HepG2 (cell line): ENCODE measurements around the gene ERCC6L2. TPM values are rescaled to one million over a fixed set of nuclear protein-coding genes. Genes with fewer than 3 reads are reported as not detected.
A peak's percentile ranks its signal among the peaks of the same experiment; 100 is the strongest.

ENCODE experiments used
- ARID3A ChIP-seq: IDR thresholded peaks from 2 replicates; pipeline ENCODE4 v1.6.1; 2012; ENCODE audit warnings: low read depth, low read length, improper control_type of control experiment
- ARID5B ChIP-seq: IDR thresholded peaks from 2 replicates; pipeline ENCODE4 v1.4.0; 2020; ENCODE audit warnings: mild to moderate bottlenecking, missing genetic modification reagents
- CC2D1A ChIP-seq: sonication (generic); formaldehyde crosslinking; IDR thresholded peaks from 2 replicates; pipeline ENCODE4 v1.8.1; 2023; ENCODE audit warnings: mild to moderate bottlenecking, missing genetic modification reagents
- CHD2 ChIP-seq: IDR thresholded peaks from 2 replicates; pipeline ENCODE4 v1.6.1; 2011; ENCODE audit warnings: low read depth, low read length, improper control_type of control experiment
- CREM ChIP-seq, 2 experiments: sonication (generic) in 1 of 2; formaldehyde crosslinking in 1 of 2; IDR thresholded peaks; 2 replicates each; pipeline versions ENCODE4 v1.4.0 to v1.6.1; 2016 to 2020; ENCODE audit warnings: antibody characterized with exemption in 1 of 2, mild to moderate bottlenecking in 1 of 2, missing genetic modification reagents in 1 of 2
- FOXJ3 ChIP-seq: sonication (generic); formaldehyde crosslinking; IDR thresholded peaks from 2 replicates; pipeline ENCODE4 v1.4.0; 2020; ENCODE audit warnings: missing genetic modification reagents, mild to moderate bottlenecking, borderline replicate concordance
- GATAD1 ChIP-seq: IDR thresholded peaks from 2 replicates; pipeline ENCODE4 v1.6.1; 2016; ENCODE audit warnings: missing genetic modification reagents, missing compliant biosample characterization
- IKZF4 ChIP-seq: sonication (generic); formaldehyde crosslinking; IDR thresholded peaks from 2 replicates; pipeline ENCODE4 v1.5.1; 2020; ENCODE audit warnings: borderline replicate concordance, mild to moderate bottlenecking, low read depth, missing genetic modification reagents; ENCODE audit errors: not compliant biosample characterization
- JARID2 ChIP-seq: sonication (generic); formaldehyde crosslinking; IDR thresholded peaks from 2 replicates; pipeline ENCODE4 v1.8.1; 2023; ENCODE audit warnings: missing genetic modification reagents, inconsistent platforms; ENCODE audit not compliant: insufficient replicate concordance
- NR3C1 ChIP-seq: sonication (generic); formaldehyde crosslinking; IDR thresholded peaks from 2 replicates; pipeline ENCODE4 v1.4.0; 2020; ENCODE audit warnings: missing genetic modification reagents
- TFDP2 ChIP-seq: sonication (generic); formaldehyde crosslinking; IDR thresholded peaks from 2 replicates; pipeline ENCODE4 v1.4.0; 2020; ENCODE audit warnings: missing genetic modification reagents
- TOE1 ChIP-seq: sonication (generic); formaldehyde crosslinking; IDR thresholded peaks from 2 replicates; pipeline ENCODE4 v1.4.0; 2020; ENCODE audit warnings: mild to moderate bottlenecking, missing genetic modification reagents
- ZFP90 ChIP-seq: sonication (generic); formaldehyde crosslinking; IDR thresholded peaks from 2 replicates; pipeline ENCODE4 v1.8.0; 2022; ENCODE audit warnings: missing genetic modification reagents, mild to moderate bottlenecking, inconsistent platforms, borderline replicate concordance
- ZNF10 ChIP-seq: sonication (generic); formaldehyde crosslinking; IDR thresholded peaks from 2 replicates; pipeline ENCODE4 v1.4.0; 2020; ENCODE audit warnings: mild to moderate bottlenecking, low read depth, missing genetic modification reagents, borderline replicate concordance
- ZNF207 ChIP-seq: fragments of 450-650 bp; IDR thresholded peaks from 2 replicates; pipeline ENCODE4 v1.6.1; 2016; ENCODE audit warnings: antibody characterized with exemption, borderline replicate concordance
- ZNF556 ChIP-seq: sonication (generic); formaldehyde crosslinking; IDR thresholded peaks from 2 replicates; pipeline ENCODE4 v1.4.0; 2020; ENCODE audit warnings: mild to moderate bottlenecking, missing genetic modification reagents, borderline replicate concordance
- ZNF609 ChIP-seq: sonication (generic); formaldehyde crosslinking; IDR thresholded peaks from 2 replicates; pipeline ENCODE4 v1.4.0; 2020; ENCODE audit warnings: mild to moderate bottlenecking, missing genetic modification reagents, borderline replicate concordance
- polyA plus RNA-seq, 8 experiments: library from polyadenylated mRNA; depleted of rRNA in 3 of 8; stranded (reverse) in 7 of 8; unstranded in 1 of 8; fragments of >200 nt; fragmentation: Illumina TruSeq in 4 of 8; extraction: Trizol in 4 of 8; gene quantifications; 2 replicates each; pipeline versions ENCODE4 v1.2.1 to v1.2.3, GENCODE V29; 2011 to 2016; ENCODE audit warnings: low read depth in 4 of 8, missing spikeins in 1 of 8, mixed read lengths in 1 of 8; ENCODE audit not compliant: insufficient read depth in 1 of 8
- total RNA-seq, 5 experiments: library from RNA; depleted of rRNA; stranded (reverse); fragments of >200 nt; fragmentation: Illumina TruSeq; extraction: Trizol; gene quantifications; 2 replicates each; pipeline ENCODE4 v1.2.3, GENCODE V29; 2016; ENCODE audit warnings: low read depth in 1 of 5

The ERCC6L2 gene
- total and polyA plus RNA-seq, 2 of the 13 experiments (the other 11 are each of a cell fraction or from before 2014, with no cell fraction given), result 13.4 to 45.9 TPM

GRCh38 chr9:95923794-95924193 is 48.3 kb downstream of the ERCC6L2 start (continued):
- TF ChIP-seq CREM (IDR thresholded peaks at IDR 0.05), result no peak
- no peak for TF ChIP-seq CREM (CRISPR knock-in tag; IDR thresholded peaks at IDR 0.05)
- no peak for TF ChIP-seq ZNF556 (CRISPR knock-in tag)
- no peak for TF ChIP-seq JARID2 (CRISPR knock-in tag)
- no peak for TF ChIP-seq TOE1 (CRISPR knock-in tag)
- no peak for TF ChIP-seq ZNF10 (CRISPR knock-in tag)
- TF ChIP-seq ZNF207, result no peak
- no peak for TF ChIP-seq GATAD1 (CRISPR knock-in tag)
- no peak for TF ChIP-seq NR3C1
- peak; percentile 55; the same call in 1 of the 2 replicates for TF ChIP-seq TFDP2 (CRISPR knock-in tag)
- TF ChIP-seq CHD2, result no peak
- 0 out of 2 replicates have a peak, but pooled peaks have one; percentile 38 for TF ChIP-seq ARID3A
- peak; percentile 82 for TF ChIP-seq ARID5B (CRISPR knock-in tag)
- no peak for TF ChIP-seq ZFP90 (CRISPR knock-in tag)
- TF ChIP-seq CC2D1A (CRISPR knock-in tag), result no peak
- peak; percentile 65; the same call in 1 of the 2 replicates for TF ChIP-seq FOXJ3 (CRISPR knock-in tag)
- TF ChIP-seq IKZF4, result no peak
- no peak for TF ChIP-seq ZNF609
